ENCODE results near the gene MYRF.

The MYRF gene

GRCh38 chr11:61742391-61742790 is 10.0 kb upstream of the MYRF start:
- no peak for DNase-seq

GRCh38 chr11:61743486-61744095 is 8.8 kb upstream of the MYRF start:
- DNase-seq, result no peak

- DNase-seq, result no peak
Measured at GRCh38 chr11:61744181-61744580, 8.3 kb upstream of the MYRF start.

GRCh38 chr11:61744609-61745156 is 7.8 kb upstream of the MYRF start:
- DNase-seq, result no peak

- no peak for DNase-seq
Measured at GRCh38 chr11:61745781-61746441, 6.5 kb upstream of the MYRF start.

GRCh38 chr11:61746442-61747191 is 5.8 kb upstream of the MYRF start:
- no peak for DNase-seq

GRCh38 chr11:61747192-61747966 is 5.1 kb upstream of the MYRF start:
- DNase-seq, result no peak

GRCh38 chr11:61747967-61748285 is 4.5 kb upstream of the MYRF start:
- no peak for DNase-seq

- no peak for DNase-seq
Measured at GRCh38 chr11:61749591-61750217, 2.7 kb upstream of the MYRF start.

GRCh38 chr11:61750631-61751273 is 1.7 kb upstream of the MYRF start:
- no peak for DNase-seq

GRCh38 chr11:61751384-61751783 is 1.1 kb upstream of the MYRF start:
- no peak for DNase-seq

- DNase-seq, result no peak
Measured at GRCh38 chr11:61752925-61753521, 587 bp downstream of the MYRF start.

GRCh38 chr11:61753672-61754071 is 1.2 kb downstream of the MYRF start:
- DNase-seq, result no peak

- no peak for DNase-seq
Measured at GRCh38 chr11:61754534-61755482, 2.4 kb downstream of the MYRF start.

GRCh38 chr11:61756147-61756451 is 3.7 kb downstream of the MYRF start:
- DNase-seq, result no peak

- no peak for DNase-seq
Measured at GRCh38 chr11:61756452-61757212, 4.2 kb downstream of the MYRF start.

GRCh38 chr11:61757213-61757862 is 4.9 kb downstream of the MYRF start:
- DNase-seq, result no peak

GRCh38 chr11:61760946-61761345 is 8.5 kb downstream of the MYRF start:
- DNase-seq, result no peak

GRCh38 chr11:61761440-61762222 is 9.2 kb downstream of the MYRF start:
- no peak for DNase-seq
